ENCODE results near the gene SPRR3. TPM values are rescaled to one million over a fixed set of nuclear protein-coding genes. Genes with fewer than 3 reads are reported as not detected.

Gene SPRR3
- total RNA-seq, 4 donors from 2014 or later, result 7,283 to 22,357 (median 8,768) TPM

- Histone ChIP-seq H3K9me3 (no peaks in the 10 kb centered on the region), H3K27ac (peak overlapping the region; percentile 70 to 84 (median 78)), H3K36me3 (no peaks in the 10 kb centered on the region), H3K4me3 (no peak overlapping the region), H3K4me1 (peaks cover 0 to 56% (median 17%) of the 10 kb centered on the region in 3 donors), H3K27me3 (no peaks in the 10 kb centered on the region)
- DNase-seq, result no peak
- no peak for TF ChIP-seq CTCF (IDR thresholded peaks at IDR 0.05)
- no peak for TF ChIP-seq POLR2A (IDR thresholded peaks at IDR 0.05)
- 54 to 69% methylated on average over 3 to 4 of the region's 4 CpGs for WGBS, 2 donors
- intact Hi-C loops (cut with DNase I), result no loop called here
Observed at GRCh38 chr1:152972196-152972886, 29.2 kb upstream of the SPRR3 start.

- Histone ChIP-seq H3K9me3 (no peaks in the 10 kb centered on the region), H3K4me3 (no peak overlapping the region), H3K27ac (no peak overlapping the region), H3K36me3 (no peaks in the 10 kb centered on the region), H3K4me1 (peaks cover 0 to 42% (median 19%) of the 10 kb centered on the region in 3 donors), H3K27me3 (no peaks in the 10 kb centered on the region)
- 83 to 87% methylated on average over 1 of the region's 1 CpG for WGBS, 2 donors
- intact Hi-C loops (cut with DNase I), result no loop called here
- TF ChIP-seq CTCF (IDR thresholded peaks at IDR 0.05) (no peak), POLR2A (IDR thresholded peaks at IDR 0.05) (no peak)
- DNase-seq, result no peak
Observed at GRCh38 chr1:152976688-152977087, 24.9 kb upstream of the SPRR3 start.

- TF ChIP-seq POLR2A (IDR thresholded peaks at IDR 0.05) (no peak), CTCF (IDR thresholded peaks at IDR 0.05) (no peak)
- Histone ChIP-seq H3K36me3 (no peaks in the 10 kb centered on the region), H3K4me1 (peaks cover 0 to 42% (median 12%) of the 10 kb centered on the region in 3 donors), H3K27ac (no peak overlapping the region), H3K27me3 (no peaks in the 10 kb centered on the region), H3K4me3 (no peak overlapping the region), H3K9me3 (no peaks in the 10 kb centered on the region)
- no peak for DNase-seq
- intact Hi-C loops (cut with DNase I), result no loop called here
Observed at GRCh38 chr1:152977614-152978013, 23.9 kb upstream of the SPRR3 start.

GRCh38 chr1:152980676-152981075 lies 20.9 kb upstream of the SPRR3 start:
- WGBS, 2 donors, result 88 to 100% methylated on average over 1 of the region's 1 CpG
- H3K27me3 ChIP-seq, result peaks cover 0 to 5% (median 0%) of the 10 kb centered on the region in 4 donors
- H3K4me3 ChIP-seq, result no peak overlapping the region
- H3K4me1 ChIP-seq, result peaks cover 0 to 34% (median 9%) of the 10 kb centered on the region in 3 donors
- TF ChIP-seq POLR2A (IDR thresholded peaks at IDR 0.05), result no peak
- TF ChIP-seq CTCF (IDR thresholded peaks at IDR 0.05), result no peak
- DNase-seq, result no peak
- peak overlapping the region in 3 of 4 donors; percentile 59 to 79 (median 76) for H3K27ac ChIP-seq
- H3K36me3 ChIP-seq, result no peaks in the 10 kb centered on the region
- no peaks in the 10 kb centered on the region for H3K9me3 ChIP-seq
- intact Hi-C loops (cut with DNase I), result no loop called here

GRCh38 chr1:152981146-152981871 lies 20.2 kb upstream of the SPRR3 start:
- TF ChIP-seq POLR2A (IDR thresholded peaks at IDR 0.05) (no peak), CTCF (IDR thresholded peaks at IDR 0.05) (no peak)
- Histone ChIP-seq H3K27me3 (peaks cover 0 to 5% (median 0%) of the 10 kb centered on the region in 4 donors), H3K4me1 (peaks cover 0 to 34% (median 9%) of the 10 kb centered on the region in 3 donors), H3K4me3 (no peak overlapping the region), H3K27ac (peak overlapping the region; percentile 9 to 79 (median 68)), H3K36me3 (no peaks in the 10 kb centered on the region), H3K9me3 (no peaks in the 10 kb centered on the region)
- DNase-seq, result no peak
- intact Hi-C loops (cut with DNase I), result no loop called here
- WGBS, 2 donors, result 65 to 69% methylated on average over 4 to 5 of the region's 6 CpGs

All from esophagus squamous epithelium (tissue), 5 donors.